ENCODE results near the gene WDR87.

GRCh38 chr19:37869766-37870340, 36.5 kb downstream of the WDR87 start:
- no peak for TF ChIP-seq CTCF (IDR thresholded peaks at IDR 0.05)
- no peak for TF ChIP-seq POLR2A (IDR thresholded peaks at IDR 0.05)
